Thymus (tissue), 11 donors: ENCODE data around the gene NLRC3. TPM values are rescaled to one million over a fixed set of nuclear protein-coding genes. Genes with fewer than 3 reads are reported as not detected.

Experiments
- DNase-seq, 9 donors: peaks; one replicate each; pipeline ENCODE4 v3.0.0-alpha.2; 2013; ENCODE audit warnings: low spot score in 9 of 9, low read depth in 6 of 9, missing footprints in 1 of 9
- H3K27ac ChIP-seq, 2 donors: one replicate each; pipeline ENCODE4 v1.5.1; 2013; ENCODE audit warnings: control low read depth in 1 of 2, low read depth in 1 of 2, low read length in 1 of 2, mild to moderate bottlenecking in 1 of 2, moderate library complexity in 1 of 2
- H3K27me3 ChIP-seq, 2 donors: one replicate each; pipeline ENCODE4 v1.5.1; 2013; ENCODE audit warnings: low read length in 1 of 2; ENCODE audit not compliant: control insufficient read depth in 2 of 2, insufficient read depth in 1 of 2
- H3K36me3 ChIP-seq, 2 donors: one replicate each; pipeline ENCODE4 v1.5.1; 2013; ENCODE audit warnings: low read length in 1 of 2, mild to moderate bottlenecking in 1 of 2, moderate library complexity in 1 of 2; ENCODE audit not compliant: control insufficient read depth in 2 of 2, insufficient read depth in 2 of 2
- H3K4me1 ChIP-seq, 2 donors: one replicate each; pipeline ENCODE4 v1.5.1; 2013; ENCODE audit warnings: low read length in 2 of 2; ENCODE audit not compliant: control insufficient read depth in 2 of 2, insufficient read depth in 2 of 2
- H3K4me3 ChIP-seq, 2 donors: one replicate each; pipeline ENCODE4 v1.5.1; 2013; ENCODE audit warnings: low read length in 2 of 2, control low read depth in 1 of 2, mild to moderate bottlenecking in 1 of 2
- H3K9me3 ChIP-seq, 2 donors: one replicate each; pipeline ENCODE4 v1.5.1; 2013; ENCODE audit warnings: low read length in 1 of 2, mild to moderate bottlenecking in 1 of 2; ENCODE audit not compliant: control insufficient read depth in 2 of 2, insufficient read depth in 1 of 2
- WGBS: extraction: QIAGEN DNeasy Blood & Tissue Kit; methylation state at CpG from one replicate; pipeline ENCODE4 v1.1.7; 2013; 5-methylcytosine and 5-hydroxymethylcytosine counted together
- polyA plus RNA-seq: library from polyadenylated mRNA; stranded (reverse); fragments of 200-250 nt; gene quantifications from one replicate; pipeline ENCODE4 v1.2.3, GENCODE V29; 2013
- total RNA-seq: library from RNA; stranded (reverse); fragments of 120-200 nt; gene quantifications from one replicate; pipeline ENCODE4 v1.2.4, GENCODE V29; 2013
- donor health status: healthy.

The NLRC3 gene
- total and polyA plus RNA-seq, 2 donors: 11.9 to 18.8 TPM

DNA sequence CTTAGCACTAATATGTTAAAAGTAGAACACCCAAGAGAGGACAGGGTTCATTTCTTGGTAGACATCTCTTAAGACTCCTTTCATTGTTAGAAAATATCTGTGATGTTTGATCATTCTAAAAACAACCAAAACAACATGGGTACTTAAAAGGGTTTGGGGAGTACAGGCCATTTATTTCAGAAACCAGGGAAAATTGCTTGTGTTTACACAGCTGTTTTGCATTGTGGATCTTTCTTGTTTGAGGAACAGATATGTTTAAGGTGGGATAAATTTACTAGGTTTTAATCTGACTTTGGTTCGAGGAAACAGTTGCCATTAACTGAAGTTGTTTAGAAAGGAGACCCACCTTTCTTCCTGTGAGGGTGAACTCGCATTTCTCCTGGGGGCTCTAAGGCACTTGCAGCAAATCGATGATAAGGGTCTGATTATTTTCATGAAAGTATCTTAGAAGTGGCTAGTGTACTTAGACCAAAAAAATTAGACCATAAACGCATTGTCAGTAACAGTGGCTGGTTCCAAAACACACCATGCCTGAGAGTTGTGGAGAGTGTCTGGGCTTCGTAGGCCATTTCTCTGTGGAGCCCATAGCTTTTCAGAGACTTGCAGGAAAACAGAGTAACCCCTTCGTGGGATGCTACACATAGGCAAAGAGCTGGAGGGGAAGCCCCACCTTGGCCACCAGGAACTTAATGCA, 58.8 kb downstream of the NLRC3 start:
- H3K4me3 ChIP-seq: no peak overlapping the region

GRCh38 chr16:3515897-3516296, 61.3 kb downstream of the NLRC3 start:
- no peak for DNase-seq
- 98% methylated on average over 4 of the region's 4 CpGs for WGBS
- Histone ChIP-seq H3K4me1 (peaks cover 0 to 2% of the 10 kb centered on the region in 2 donors), H3K36me3 (peaks cover 48 to 55% of the 10 kb centered on the region in 2 donors), H3K27me3 (no peaks in the 10 kb centered on the region), H3K9me3 (no peaks in the 10 kb centered on the region), H3K27ac (no peak overlapping the region), H3K4me3 (no peak overlapping the region)

More for the DNA sequence above, 58.8 kb downstream of the NLRC3 start:
- no peak for DNase-seq
- Histone ChIP-seq H3K4me1 (peaks cover 0 to 2% of the 10 kb centered on the region in 2 donors), H3K9me3 (no peaks in the 10 kb centered on the region), H3K36me3 (peaks cover 35 to 44% of the 10 kb centered on the region in 2 donors), H3K27ac (no peak overlapping the region), H3K27me3 (no peaks in the 10 kb centered on the region)
- WGBS: 99% methylated on average over 6 of the region's 6 CpGs

DNA sequence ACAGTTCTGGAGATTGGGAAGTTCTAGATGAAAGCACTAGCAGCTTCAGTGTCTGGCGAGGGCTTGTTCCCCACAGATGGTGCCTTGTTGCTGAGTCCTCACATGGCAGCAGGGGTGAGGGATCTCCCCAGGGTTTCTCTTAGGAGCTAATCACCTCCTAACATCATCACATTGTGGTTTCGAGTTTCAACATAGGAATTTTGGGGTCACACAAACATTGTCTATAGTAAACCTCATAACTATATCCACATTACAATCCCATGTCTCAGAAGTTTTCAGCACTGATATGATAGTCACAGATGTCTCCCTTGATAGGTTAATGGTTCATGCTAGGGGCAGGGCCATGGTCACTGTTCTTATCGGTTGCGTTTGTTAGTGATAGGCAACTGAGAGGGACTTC, 62.6 kb downstream of the NLRC3 start:
- no peaks in the 10 kb centered on the region for H3K9me3 ChIP-seq
- H3K36me3 ChIP-seq: peaks cover 49 to 53% of the 10 kb centered on the region in 2 donors
- H3K27ac ChIP-seq: no peak overlapping the region
- WGBS: 98% methylated on average over 4 of the region's 4 CpGs
- DNase-seq: no peak
- no peak overlapping the region for H3K4me3 ChIP-seq
- H3K4me1 ChIP-seq: no peaks in the 10 kb centered on the region
- H3K27me3 ChIP-seq: no peaks in the 10 kb centered on the region

GRCh38 chr16:3513892-3514583, 63.2 kb downstream of the NLRC3 start:
- H3K4me1 ChIP-seq: no peaks in the 10 kb centered on the region
- H3K27me3 ChIP-seq: no peaks in the 10 kb centered on the region
- no peak for DNase-seq
- no peak overlapping the region for H3K27ac ChIP-seq
- WGBS: 95% methylated on average over 7 of the region's 7 CpGs
- no peaks in the 10 kb centered on the region for H3K9me3 ChIP-seq
- no peak overlapping the region for H3K4me3 ChIP-seq
- peaks cover 50% of the 10 kb centered on the region in 2 donors for H3K36me3 ChIP-seq

- no peaks in the 10 kb centered on the region for H3K9me3 ChIP-seq
- H3K4me3 ChIP-seq: no peak overlapping the region
- H3K36me3 ChIP-seq: peaks cover 43 to 58% of the 10 kb centered on the region in 2 donors
- WGBS: 98% methylated on average over 23 of the region's 23 CpGs
- H3K27ac ChIP-seq: no peak overlapping the region
- H3K27me3 ChIP-seq: no peaks in the 10 kb centered on the region
- H3K4me1 ChIP-seq: no peaks in the 10 kb centered on the region
- no peak for DNase-seq
Observed at GRCh38 chr16:3511286-3512180, 65.7 kb downstream of the NLRC3 start.

DNA sequence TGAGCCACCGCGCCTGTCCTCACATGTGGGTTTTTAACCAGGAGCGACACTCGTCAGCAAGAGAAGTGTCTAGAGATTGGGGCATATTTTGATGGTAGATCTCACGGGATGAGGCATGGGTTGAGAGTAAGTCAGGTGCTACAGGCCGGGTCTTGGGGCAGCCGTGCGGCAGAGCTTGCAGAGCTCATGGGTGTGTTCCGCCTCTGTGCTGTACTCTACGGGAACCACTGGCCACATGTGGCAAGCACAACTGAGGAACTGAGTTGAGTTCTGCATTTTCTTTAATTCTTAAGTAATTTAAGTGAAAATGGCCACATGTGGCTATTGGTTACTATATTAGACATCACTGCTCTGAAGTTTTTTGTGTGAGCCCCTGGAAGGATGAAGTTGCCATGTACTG, 66.8 kb downstream of the NLRC3 start:
- Histone ChIP-seq H3K4me3 (no peak overlapping the region), H3K4me1 (no peaks in the 10 kb centered on the region), H3K27ac (no peak overlapping the region), H3K27me3 (no peaks in the 10 kb centered on the region), H3K9me3 (no peaks in the 10 kb centered on the region), H3K36me3 (peaks cover 37 to 55% of the 10 kb centered on the region in 2 donors)
- no peak for DNase-seq
- 98% methylated on average over 10 of the region's 10 CpGs for WGBS

- Histone ChIP-seq H3K4me1 (no peaks in the 10 kb centered on the region), H3K9me3 (no peaks in the 10 kb centered on the region), H3K4me3 (no peak overlapping the region), H3K27ac (peak overlapping the region in 1 of 2 donors; percentile 26), H3K27me3 (no peaks in the 10 kb centered on the region), H3K36me3 (peaks cover 32 to 57% of the 10 kb centered on the region in 2 donors)
- 40% methylated on average over 13 of the region's 13 CpGs for WGBS
- DNase-seq: peak in 1 of 9 donors; percentile 22
Observed at GRCh38 chr16:3509470-3509928, 67.7 kb downstream of the NLRC3 start.

DNA sequence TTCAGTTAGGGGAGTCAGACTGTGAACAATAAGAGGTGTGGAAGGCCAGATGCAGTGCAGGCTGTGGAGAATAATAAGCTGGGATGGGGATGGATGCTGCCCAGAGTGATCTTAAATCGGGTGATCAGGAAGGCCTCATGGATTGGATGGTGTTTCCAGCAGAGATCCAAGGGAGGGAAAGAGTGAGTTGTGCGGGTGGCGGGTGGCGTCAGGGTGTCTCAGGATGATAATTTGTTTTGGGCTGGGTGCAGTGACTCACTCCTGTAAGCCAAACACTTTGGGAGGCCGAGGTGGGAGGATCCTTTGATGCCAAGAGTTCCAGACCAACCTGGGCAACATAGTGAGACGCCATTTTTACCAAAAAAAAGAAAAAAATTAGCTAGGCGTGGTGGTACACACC, 68.5 kb downstream of the NLRC3 start:
- Histone ChIP-seq H3K36me3 (peaks cover 25 to 50% of the 10 kb centered on the region in 2 donors), H3K27ac (no peak overlapping the region), H3K27me3 (no peaks in the 10 kb centered on the region), H3K4me3 (no peak overlapping the region), H3K9me3 (no peaks in the 10 kb centered on the region), H3K4me1 (peaks cover 0 to 1% of the 10 kb centered on the region in 2 donors)
- 98% methylated on average over 7 of the region's 7 CpGs for WGBS
- no peak for DNase-seq
